Urinary bladder (tissue), 4 donors: ENCODE data around the gene SMARCA4. TPM values are rescaled to one million over a fixed set of nuclear protein-coding genes. Genes with fewer than 3 reads are reported as not detected.
"Not testable (repeated sequence)": the region's sequence is repeated elsewhere in the genome, so short reads cannot be mapped to it uniquely, and the experiment has no call there.

Source experiments
- DNase-seq: peaks from one replicate; pipeline ENCODE4 v3.0.0-alpha.2; 2015; ENCODE audit errors: extremely low spot score
- H3K27ac ChIP-seq: one replicate; pipeline ENCODE4 v1.5.1; 2013; ENCODE audit warnings: low read depth, mild to moderate bottlenecking, moderate library complexity
- H3K36me3 ChIP-seq: one replicate; pipeline ENCODE4 v1.6.1; 2013; ENCODE audit warnings: mild to moderate bottlenecking, moderate library complexity; ENCODE audit not compliant: insufficient read depth
- H3K4me1 ChIP-seq: one replicate; pipeline ENCODE4 v1.6.1; 2013; ENCODE audit warnings: mild to moderate bottlenecking, moderate library complexity; ENCODE audit not compliant: insufficient read depth
- H3K4me3 ChIP-seq: one replicate; pipeline ENCODE4 v1.5.1; 2013; ENCODE audit warnings: low read depth, low read length
- WGBS: extraction: QIAGEN DNeasy Blood & Tissue Kit; methylation state at CpG from one replicate; pipeline ENCODE4 v1.1.7; 2013; 5-methylcytosine and 5-hydroxymethylcytosine counted together
- polyA plus RNA-seq: library from polyadenylated mRNA; stranded (reverse); fragments of 200-250 nt; gene quantifications from one replicate; pipeline ENCODE4 v1.2.3, GENCODE V29; 2013
- total RNA-seq: library from RNA; depleted of rRNA; stranded (reverse); fragments of >200 nt; gene quantifications from one replicate; pipeline ENCODE4 v1.2.3, GENCODE V29; 2014
- donor health status: healthy with polysubstance abuse.
- donor health status: healthy.

Gene SMARCA4
- total and polyA plus RNA-seq, 2 donors: 38.1 to 46.0 TPM

GRCh38 chr19:11093689-11094238 is 132.9 kb downstream of the SMARCA4 start:
- Histone ChIP-seq H3K36me3 (no peaks in the 10 kb centered on the region), H3K4me1 (no peaks in the 10 kb centered on the region), H3K27ac (no peak overlapping the region), H3K4me3 (no peak overlapping the region)
- WGBS: 84% methylated on average over 15 of the region's 15 CpGs
- no peak for DNase-seq

- no peaks in the 10 kb centered on the region for H3K4me1 ChIP-seq
- 84% methylated on average over 4 of the region's 4 CpGs for WGBS
Observed at GRCh38 chr19:11094520-11094894, 133.7 kb downstream of the SMARCA4 start.

GRCh38 chr19:11096210-11096841 is 135.5 kb downstream of the SMARCA4 start:
- WGBS: 53% methylated on average over 10 of the region's 10 CpGs
- H3K4me1 ChIP-seq: no peaks in the 10 kb centered on the region

More at GRCh38 chr19:11094520-11094894, 133.7 kb downstream of the SMARCA4 start:
- no peak for DNase-seq
- no peaks in the 10 kb centered on the region for H3K36me3 ChIP-seq
- H3K4me3 ChIP-seq: no peak overlapping the region
- H3K27ac ChIP-seq: peak overlapping the region; percentile 85

GRCh38 chr19:11097367-11097766 is 136.5 kb downstream of the SMARCA4 start:
- not testable (repeated sequence) for H3K4me3 ChIP-seq, H3K27ac ChIP-seq, H3K4me1 ChIP-seq, DNase-seq, H3K36me3 ChIP-seq
- WGBS: 93% methylated on average over 6 of the region's 6 CpGs

More at GRCh38 chr19:11096210-11096841, 135.5 kb downstream of the SMARCA4 start:
- H3K27ac ChIP-seq: peak overlapping the region; percentile 80
- H3K4me3 ChIP-seq: no peak overlapping the region
- no peaks in the 10 kb centered on the region for H3K36me3 ChIP-seq
- no peak for DNase-seq

GRCh38 chr19:11098327-11098726 is 137.5 kb downstream of the SMARCA4 start:
- Histone ChIP-seq H3K4me1 (no peaks in the 10 kb centered on the region), H3K27ac (no peak overlapping the region), H3K36me3 (no peaks in the 10 kb centered on the region), H3K4me3 (no peak overlapping the region)
- no peak for DNase-seq
- 100% methylated on average over 2 of the region's 2 CpGs for WGBS

GRCh38 chr19:11098861-11099260 is 138.0 kb downstream of the SMARCA4 start:
- Histone ChIP-seq H3K27ac (no peak overlapping the region), H3K36me3 (no peaks in the 10 kb centered on the region), H3K4me3 (no peak overlapping the region), H3K4me1 (no peaks in the 10 kb centered on the region)
- 87% methylated on average over 3 of the region's 3 CpGs for WGBS
- no peak for DNase-seq

- no peak for DNase-seq
- 70% methylated on average over 12 of the region's 12 CpGs for WGBS
- Histone ChIP-seq H3K27ac (no peak overlapping the region), H3K4me1 (no peaks in the 10 kb centered on the region), H3K36me3 (no peaks in the 10 kb centered on the region), H3K4me3 (no peak overlapping the region)
Observed at GRCh38 chr19:11100049-11100448, 139.2 kb downstream of the SMARCA4 start.

- no peaks in the 10 kb centered on the region for H3K36me3 ChIP-seq
- H3K27ac ChIP-seq: no peak overlapping the region
- 90% methylated on average over 5 of the region's 5 CpGs for WGBS
- no peak overlapping the region for H3K4me3 ChIP-seq
- no peaks in the 10 kb centered on the region for H3K4me1 ChIP-seq
- no peak for DNase-seq
Observed at GRCh38 chr19:11101057-11101456, 140.2 kb downstream of the SMARCA4 start.

GRCh38 chr19:11102944-11103343 is 142.1 kb downstream of the SMARCA4 start:
- Histone ChIP-seq H3K4me3 (no peak overlapping the region), H3K36me3 (no peaks in the 10 kb centered on the region), H3K4me1 (no peaks in the 10 kb centered on the region), H3K27ac (no peak overlapping the region)
- WGBS: 86% methylated on average over 16 of the region's 16 CpGs
- DNase-seq: no peak

- DNase-seq, H3K27ac ChIP-seq, H3K4me3 ChIP-seq, H3K4me1 ChIP-seq, H3K36me3 ChIP-seq: not testable (repeated sequence)
- WGBS: 87% methylated on average over 10 of the region's 10 CpGs
Observed at GRCh38 chr19:11103667-11104066, 142.8 kb downstream of the SMARCA4 start.

GRCh38 chr19:11105014-11105636 is 144.3 kb downstream of the SMARCA4 start:
- no peaks in the 10 kb centered on the region for H3K4me1 ChIP-seq
- no peaks in the 10 kb centered on the region for H3K36me3 ChIP-seq
- 91% methylated on average over 36 of the region's 36 CpGs for WGBS
- no peak for DNase-seq
- H3K27ac ChIP-seq: no peak overlapping the region
- H3K4me3 ChIP-seq: no peak overlapping the region

GRCh38 chr19:11106477-11106876 is 145.6 kb downstream of the SMARCA4 start:
- Histone ChIP-seq H3K4me1 (no peaks in the 10 kb centered on the region), H3K36me3 (no peaks in the 10 kb centered on the region), H3K4me3 (no peak overlapping the region), H3K27ac (no peak overlapping the region)
- 65% methylated on average over 13 of the region's 13 CpGs for WGBS
- DNase-seq: no peak

- WGBS: 82% methylated on average over 6 of the region's 6 CpGs
- Histone ChIP-seq H3K4me3 (no peak overlapping the region), H3K27ac (no peak overlapping the region), H3K36me3 (no peaks in the 10 kb centered on the region), H3K4me1 (no peaks in the 10 kb centered on the region)
- no peak for DNase-seq
Observed at GRCh38 chr19:11108746-11109145, 147.9 kb downstream of the SMARCA4 start.

GRCh38 chr19:11111117-11111770 is 150.4 kb downstream of the SMARCA4 start:
- Histone ChIP-seq H3K4me3 (no peak overlapping the region), H3K36me3 (no peaks in the 10 kb centered on the region), H3K4me1 (no peaks in the 10 kb centered on the region), H3K27ac (no peak overlapping the region)
- 87% methylated on average over 15 of the region's 15 CpGs for WGBS
- no peak for DNase-seq
